CD4-positive, alpha-beta T cell treated with Interleukin-2 at 100 ng/mL for 4 hours (primary cell): ENCODE data around the gene LPP.

Source experiments
- DNase-seq: peaks from one replicate; pipeline ENCODE4 v3.0.0-alpha.2; 2020; ENCODE audit warnings: low spot score

Gene LPP

GRCh38 chr3:188473045-188473444 is 319.1 kb downstream of the LPP start:
- DNase-seq = no peak

DNA sequence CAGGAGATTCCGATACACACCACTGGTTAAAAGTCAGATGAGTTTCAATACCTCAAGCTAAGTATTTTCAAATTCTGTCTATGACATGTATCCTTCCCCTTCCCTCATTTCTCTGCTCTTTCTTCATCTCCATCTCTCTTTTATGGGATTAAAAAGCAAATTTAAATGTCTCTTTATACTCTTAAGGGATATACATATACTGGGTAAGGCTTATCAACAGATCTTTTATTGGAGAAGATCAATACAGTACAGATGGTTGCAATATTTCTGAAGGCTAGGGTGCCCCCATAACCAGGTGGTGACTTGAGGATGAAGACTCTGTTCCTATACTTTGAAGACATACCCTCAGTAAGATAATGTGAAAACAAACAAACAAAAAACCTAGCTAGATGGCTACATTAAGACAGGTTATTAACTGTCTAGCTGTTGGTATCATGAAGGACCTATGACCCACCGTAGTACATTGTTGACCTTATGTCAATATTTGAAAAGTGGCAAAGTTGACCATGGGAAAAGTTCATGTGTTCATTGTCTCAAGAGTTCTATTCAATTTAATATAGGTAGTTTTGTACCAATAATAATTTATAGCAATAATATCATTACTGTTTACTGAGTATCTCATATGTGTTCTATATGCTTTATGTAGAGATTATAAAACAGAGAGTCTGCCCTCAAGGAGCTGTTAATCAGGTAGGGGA is 319.8 kb downstream of the LPP start:
- no peak for DNase-seq

GRCh38 chr3:188476935-188477334 is 323.0 kb downstream of the LPP start:
- no peak for DNase-seq

DNA sequence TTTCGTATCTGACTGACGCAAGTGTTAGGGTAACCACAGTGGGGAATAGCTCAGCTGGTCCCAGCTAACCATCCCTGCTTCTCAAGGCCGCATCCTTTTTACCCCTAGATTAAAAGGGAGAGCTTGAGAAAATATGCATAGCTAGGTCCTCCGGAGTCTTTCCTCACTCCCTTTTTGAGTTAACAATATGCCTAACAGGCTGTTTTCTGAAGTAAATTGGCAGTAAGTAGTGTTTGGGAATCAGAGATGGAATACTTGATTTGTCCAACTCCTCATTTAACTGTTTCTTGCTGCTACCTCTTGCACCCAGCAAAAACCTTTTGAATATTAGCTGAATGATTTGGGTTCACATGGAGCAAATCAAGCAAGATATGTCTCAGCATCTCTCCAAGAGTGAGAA is 326.1 kb downstream of the LPP start:
- DNase-seq = no peak

- no peak for DNase-seq
These were observed 329.0 kb downstream of the LPP start for GRCh38 chr3:188482929-188483328.

- no peak for DNase-seq
These were observed 332.2 kb downstream of the LPP start for GRCh38 chr3:188486126-188486525.

DNA sequence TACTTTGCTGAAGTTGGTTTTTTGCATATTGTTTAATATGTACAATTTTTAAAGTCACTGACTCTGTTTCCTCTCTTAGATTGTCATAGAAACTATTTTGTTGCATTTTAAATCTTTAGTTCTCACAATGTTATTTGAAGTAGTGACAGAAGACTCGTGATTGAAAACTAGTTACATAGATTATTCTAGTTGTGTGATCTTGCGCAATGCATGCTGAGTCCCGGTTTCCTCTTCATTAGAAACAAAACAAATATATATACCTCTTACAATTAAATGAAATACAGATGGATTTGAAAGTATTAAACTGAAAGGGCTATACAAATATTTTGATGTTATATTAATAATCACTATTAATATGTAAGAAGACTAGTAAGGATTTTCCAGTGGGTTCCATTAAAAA is 333.0 kb downstream of the LPP start:
- DNase-seq = no peak

- no peak for DNase-seq
These were observed 333.7 kb downstream of the LPP start for GRCh38 chr3:188487652-188488051.

- no peak for DNase-seq
These were observed 334.8 kb downstream of the LPP start for GRCh38 chr3:188488801-188489200.

DNA sequence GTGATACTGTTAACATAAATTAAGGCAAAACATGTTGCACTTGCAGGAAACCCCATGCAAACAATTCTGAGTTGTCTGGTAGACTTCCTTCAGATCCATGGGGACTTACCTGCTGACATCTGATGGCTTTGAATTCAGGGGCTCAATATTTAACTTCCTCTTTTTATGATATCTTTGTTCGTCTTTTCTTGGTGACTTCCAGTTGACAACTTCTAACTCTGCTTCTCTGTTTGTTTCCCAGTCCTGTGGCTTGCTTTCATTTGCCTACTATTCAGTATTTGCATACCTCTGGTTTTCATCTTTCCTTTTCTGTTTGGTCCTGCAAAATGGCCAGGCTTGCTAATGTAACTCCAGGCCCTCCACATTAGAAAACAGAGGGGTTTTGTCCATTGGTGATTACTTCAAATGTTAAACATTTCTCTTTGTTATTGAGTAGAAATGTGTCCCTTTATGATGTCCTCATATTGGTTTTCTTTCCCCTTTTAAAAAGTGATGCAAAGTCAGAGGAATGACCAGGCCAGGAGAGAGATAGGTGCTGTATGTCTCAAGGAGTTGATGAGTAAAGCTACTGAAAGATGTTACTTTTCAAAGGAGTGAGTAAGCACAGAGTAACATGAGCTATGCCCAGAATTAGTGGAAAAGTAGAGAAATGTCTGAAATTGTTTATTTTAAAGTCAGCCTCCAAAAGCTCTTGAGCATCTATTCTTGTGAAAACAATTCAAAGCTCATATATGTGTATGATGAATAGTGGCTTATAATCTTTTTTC is 335.9 kb downstream of the LPP start:
- no peak for DNase-seq

- no peak for DNase-seq
These were observed 336.5 kb downstream of the LPP start for GRCh38 chr3:188490416-188490815.

- DNase-seq = no peak
These were observed 337.3 kb downstream of the LPP start for GRCh38 chr3:188491276-188491687.

DNA sequence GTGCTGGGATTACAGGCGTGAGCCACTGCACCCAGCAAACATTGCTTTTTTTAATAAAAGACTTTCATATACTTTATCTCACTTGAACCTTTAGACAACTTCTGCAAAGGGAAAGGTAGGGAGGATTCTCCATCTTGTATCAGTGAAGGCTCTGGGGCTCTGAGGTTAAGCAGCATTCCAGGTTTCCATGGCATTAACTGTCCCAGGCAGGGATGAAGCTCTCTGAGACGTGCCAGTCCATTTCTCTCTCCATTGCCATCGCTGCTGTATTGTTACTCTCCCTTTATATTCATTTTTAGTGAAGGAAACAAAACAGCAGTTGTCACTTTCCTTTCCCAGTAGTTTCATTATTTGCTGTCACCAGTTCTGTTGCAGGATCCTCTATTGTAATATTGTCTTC is 342.4 kb downstream of the LPP start:
- no peak for DNase-seq

DNA sequence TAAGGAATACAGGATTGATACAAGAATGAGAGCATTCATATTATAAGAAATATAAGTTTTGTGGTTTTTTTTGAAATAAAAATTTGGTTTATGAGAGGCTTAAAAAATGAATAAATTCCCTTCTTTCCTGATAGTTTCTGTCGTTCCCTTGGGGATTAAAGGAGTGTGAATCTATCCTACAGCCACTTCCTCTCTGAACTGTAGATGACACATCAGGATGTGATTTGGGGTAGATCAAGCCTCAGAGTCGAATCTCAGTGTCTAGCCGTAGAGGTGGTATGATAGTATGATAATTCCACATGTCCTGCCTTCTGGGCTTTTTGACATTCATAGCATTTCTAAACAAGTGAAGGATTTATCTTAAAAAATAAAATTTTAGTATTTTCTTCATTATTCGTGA is 343.1 kb downstream of the LPP start:
- no peak for DNase-seq

- DNase-seq = no peak
These were observed 349.7 kb downstream of the LPP start for GRCh38 chr3:188503647-188504046.

DNA sequence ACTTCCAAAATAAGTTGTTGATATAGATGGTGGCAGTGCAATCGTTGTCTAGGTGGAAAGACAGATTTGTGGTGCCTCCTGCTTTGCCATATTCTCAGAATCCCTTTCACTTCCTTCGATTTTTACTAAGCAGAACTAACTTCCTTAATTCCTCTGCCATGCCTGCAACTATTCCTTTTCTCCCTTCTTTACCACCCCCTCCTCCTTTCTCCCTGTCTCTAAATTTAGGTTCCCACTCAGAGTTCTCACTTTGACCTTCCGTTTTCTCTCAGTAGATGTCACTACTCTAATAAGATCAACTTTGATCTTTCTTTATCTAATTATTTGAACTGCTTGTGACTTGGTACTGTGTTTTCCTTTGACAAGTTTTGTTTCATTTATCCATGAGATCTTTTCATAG is 351.2 kb downstream of the LPP start:
- no peak for DNase-seq

DNA sequence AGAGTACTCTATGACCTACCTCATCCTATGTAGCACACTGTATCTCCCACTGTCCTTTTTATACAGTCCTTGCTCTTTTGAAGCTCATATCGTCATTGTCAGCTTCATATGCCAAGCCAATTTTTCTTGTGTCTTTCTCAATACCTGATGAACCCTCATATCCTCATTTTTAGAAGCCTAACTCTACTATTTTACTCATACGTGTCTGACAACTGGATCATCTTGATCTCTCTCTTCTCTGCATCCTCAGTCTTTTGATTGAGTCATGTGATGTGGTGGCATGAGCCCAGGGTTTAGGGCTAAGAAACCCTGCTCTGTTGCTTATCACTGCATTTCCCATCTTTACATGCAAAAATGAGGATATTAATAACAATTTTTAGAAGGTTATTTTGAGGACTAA is 352.0 kb downstream of the LPP start:
- no peak for DNase-seq

DNA sequence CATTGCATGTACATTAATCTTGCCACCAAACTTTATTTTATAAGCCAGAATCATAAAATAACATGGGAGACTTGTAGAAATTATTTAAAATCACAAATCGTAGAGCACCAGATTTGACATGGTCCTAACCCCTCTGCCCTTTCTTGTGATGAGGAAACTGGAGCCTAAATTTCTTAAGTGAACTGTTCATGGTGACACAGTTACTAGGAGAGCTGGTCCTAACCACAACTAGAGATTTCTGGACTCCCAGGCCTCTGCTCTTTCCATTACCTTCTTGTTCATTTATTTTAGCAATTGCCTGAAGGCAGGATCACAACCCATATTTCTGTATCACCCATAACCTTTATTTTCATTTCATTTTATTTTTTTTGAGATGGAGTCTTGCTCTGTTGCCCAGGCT is 352.5 kb downstream of the LPP start:
- no peak for DNase-seq

DNA sequence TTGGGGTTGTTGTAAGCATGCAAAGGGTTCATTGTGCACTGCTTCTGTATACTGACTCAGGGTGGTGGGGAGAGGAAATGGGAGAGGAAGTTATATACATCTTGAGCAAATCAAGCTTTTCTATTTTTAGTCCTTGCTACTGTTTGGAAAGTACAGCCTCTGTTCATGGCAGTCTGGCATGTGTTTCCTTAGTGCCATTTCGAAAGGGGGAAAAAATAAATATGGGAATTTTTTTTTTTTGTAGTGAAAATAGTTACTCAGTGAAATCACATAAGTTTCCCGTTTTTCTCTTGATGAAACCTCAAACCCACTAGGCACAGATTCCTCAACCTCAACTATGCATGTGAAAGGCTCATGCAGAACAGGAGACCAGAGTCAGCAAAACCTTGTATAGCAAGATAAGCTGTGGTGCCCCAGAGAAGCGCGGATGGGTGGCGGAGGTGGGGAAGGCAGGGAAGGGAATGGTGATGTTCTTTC is 353.3 kb downstream of the LPP start:
- peak; percentile 11 for DNase-seq

- no peak for DNase-seq
These were observed 354.5 kb downstream of the LPP start for GRCh38 chr3:188508454-188508853.

- no peak for DNase-seq
These were observed 355.4 kb downstream of the LPP start for GRCh38 chr3:188509316-188509715.

DNA sequence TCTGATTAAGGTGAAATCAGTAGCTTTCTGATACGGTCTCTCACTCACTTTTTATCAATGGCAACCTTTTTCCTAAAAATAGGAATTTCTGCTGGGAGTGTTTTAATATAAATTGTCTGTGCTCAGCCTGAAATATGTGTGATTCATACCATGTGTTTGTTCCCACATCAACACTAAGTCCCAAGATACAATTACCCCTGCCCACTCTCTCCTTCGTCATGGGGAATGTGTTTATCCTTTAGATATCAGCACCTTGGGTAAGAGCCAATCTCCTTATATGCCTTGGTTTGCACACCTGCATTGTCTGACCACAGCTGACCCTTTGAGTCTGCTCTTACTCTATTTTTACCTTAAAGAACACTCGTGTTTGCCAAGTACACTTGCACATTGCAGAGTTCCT is 356.4 kb downstream of the LPP start:
- DNase-seq = no peak

- DNase-seq = no peak
These were observed 359.8 kb downstream of the LPP start for GRCh38 chr3:188513662-188514328.
